Skin epidermis (tissue), 12 donors: ENCODE measurements around the gene ARID1B.

Experiments used
- H3K27ac ChIP-seq, 21 experiments: fragments of 200-600 bp; sonication (generic) in 11 of 21; one replicate each; pipeline ENCODE4 v1.5.0; 2020; ENCODE audit warnings: mild to moderate bottlenecking in 3 of 21, inconsistent platforms in 2 of 21, moderate library complexity in 2 of 21
- H3K4me3 ChIP-seq, 7 experiments: fragments of 200-600 bp; sonication (generic) in 2 of 7; one replicate each; pipeline ENCODE4 v1.5.0; 2020; ENCODE audit warnings: inconsistent platforms in 2 of 7, mild to moderate bottlenecking in 2 of 7, moderate library complexity in 1 of 7

The ARID1B gene

DNA sequence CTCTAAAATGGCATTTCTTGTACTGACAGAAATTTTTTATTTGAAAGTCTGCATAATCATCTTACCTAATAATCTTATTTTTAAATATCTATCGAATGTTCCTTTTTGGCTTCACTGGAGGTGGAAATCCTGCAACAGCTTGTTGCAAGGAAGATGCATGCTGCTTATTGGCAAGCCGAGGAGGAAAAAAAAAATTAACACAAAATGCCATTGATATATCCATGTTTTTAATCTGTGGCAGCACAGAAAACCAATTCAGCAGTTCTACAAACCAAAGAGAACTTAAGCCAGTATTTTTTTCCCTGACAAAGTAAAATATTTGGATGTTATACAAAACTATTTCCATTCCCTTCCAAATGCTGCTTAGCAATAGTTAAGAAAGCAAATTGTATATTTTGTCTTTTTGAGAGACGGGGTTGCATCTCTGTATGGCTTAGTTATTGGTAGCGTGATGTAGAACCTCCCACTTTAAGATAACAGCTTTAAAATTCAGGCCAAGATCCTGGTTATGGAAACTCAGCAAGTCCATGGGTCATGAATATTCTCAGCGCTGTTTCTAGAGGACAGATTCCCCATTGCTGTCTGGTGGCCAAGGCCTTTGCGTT, 314.8 kb downstream of the ARID1B start:
- peak overlapping the region in 1 of 21 experiments; percentile 59 for H3K27ac ChIP-seq

DNA sequence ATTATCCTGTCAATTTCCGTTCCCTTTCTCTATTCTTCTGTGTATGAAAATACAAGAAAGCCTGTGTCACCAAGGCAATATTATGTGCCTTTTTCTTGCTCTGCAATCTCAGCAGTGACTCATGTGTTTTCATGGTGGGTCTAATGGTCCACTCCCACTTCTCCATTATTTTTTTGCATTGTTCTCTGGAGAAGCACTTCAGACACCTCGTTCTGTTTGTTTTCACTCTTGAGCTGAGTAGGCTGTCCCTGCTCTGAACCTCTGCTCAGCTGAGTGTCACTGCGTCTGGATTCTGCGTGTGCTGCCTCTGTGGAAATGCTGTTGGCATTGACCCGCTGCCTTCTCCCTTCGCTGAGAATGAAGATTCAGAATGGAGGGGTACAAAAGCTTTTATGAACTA, 315.6 kb downstream of the ARID1B start:
- Histone ChIP-seq H3K4me3 (no peak overlapping the region), H3K27ac (peak overlapping the region in 1 of 21 experiments; percentile 59)

More for the DNA sequence above, 314.8 kb downstream of the ARID1B start:
- no peak overlapping the region for H3K4me3 ChIP-seq

DNA sequence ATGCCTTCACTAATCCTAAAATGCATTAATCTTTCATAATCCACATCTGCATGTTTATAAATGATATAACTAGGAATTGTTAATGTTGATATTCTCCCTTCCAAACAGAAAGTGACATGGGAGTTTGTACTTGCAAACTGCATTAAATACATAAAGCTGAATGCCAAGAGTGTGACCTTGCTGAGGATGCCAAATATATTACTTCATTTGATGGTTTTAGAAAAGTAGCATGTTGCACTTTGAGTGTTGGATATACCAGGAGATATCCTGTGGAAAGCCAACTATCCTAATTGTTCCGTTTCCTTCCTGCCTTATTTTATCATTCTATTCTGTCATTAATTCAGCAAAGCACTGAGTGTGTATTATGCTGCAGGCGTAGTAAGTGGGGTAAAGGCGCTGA, 316.4 kb downstream of the ARID1B start:
- Histone ChIP-seq H3K27ac (no peak overlapping the region), H3K4me3 (no peak overlapping the region)

DNA sequence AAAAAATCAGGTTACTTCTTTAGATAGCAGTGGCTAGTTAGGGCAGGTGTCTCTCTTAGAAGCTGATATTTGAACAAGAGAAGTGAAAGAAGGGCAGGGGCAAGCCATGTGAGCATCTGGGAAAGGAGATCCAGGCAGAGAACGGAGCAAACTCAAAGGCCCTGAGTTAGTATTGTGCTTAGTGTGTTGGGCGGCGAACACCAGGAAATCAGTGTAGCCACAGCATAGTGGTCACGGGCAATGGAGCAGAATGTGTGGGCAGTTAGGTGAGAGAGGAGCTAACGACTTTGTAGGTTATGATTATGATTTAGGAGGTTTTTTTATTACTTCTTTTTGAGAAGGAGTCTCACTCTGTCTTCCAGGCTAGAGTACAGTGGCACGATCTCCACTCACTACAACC, 316.9 kb downstream of the ARID1B start:
- Histone ChIP-seq H3K4me3 (no peak overlapping the region), H3K27ac (no peak overlapping the region)

DNA sequence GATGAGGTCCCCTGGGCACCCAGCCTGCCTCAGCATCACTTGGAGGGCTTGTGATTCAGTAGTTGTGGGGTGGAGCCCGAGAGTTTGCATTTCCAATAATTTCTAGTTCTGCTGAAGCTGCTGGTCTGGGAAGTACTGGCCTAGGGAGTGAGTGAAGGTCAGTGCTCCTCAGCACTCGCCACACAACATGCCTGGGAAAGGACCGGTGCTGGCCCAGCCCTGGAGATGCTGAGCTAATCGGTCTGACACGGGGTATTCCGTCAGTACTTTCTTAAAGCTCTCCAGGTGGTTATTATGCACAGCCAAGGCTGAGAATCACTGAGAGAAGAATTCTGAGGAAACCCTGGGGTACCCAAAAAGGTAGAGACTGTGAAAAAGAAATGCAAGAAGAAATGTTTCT, 317.9 kb downstream of the ARID1B start:
- H3K27ac ChIP-seq: no peak overlapping the region
- no peak overlapping the region for H3K4me3 ChIP-seq

DNA sequence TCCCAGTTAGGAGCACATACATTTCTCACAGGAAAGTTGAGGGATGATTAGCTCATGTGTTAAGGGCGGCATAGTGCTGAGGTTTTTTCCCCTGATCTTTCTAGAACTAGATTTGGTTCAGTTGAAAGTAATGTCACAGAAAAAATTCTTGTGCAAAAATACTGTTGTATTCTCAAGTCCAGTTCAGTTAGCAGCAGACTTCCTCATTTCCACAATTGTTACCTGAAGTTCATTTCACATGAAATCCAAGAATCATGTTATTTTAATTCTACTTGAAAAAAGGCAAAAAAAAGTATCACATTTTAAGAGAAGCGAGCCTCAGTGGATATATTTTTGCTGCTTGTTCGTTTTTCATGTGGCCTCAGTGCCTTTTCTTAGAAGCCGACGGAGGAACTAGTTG, 318.4 kb downstream of the ARID1B start:
- Histone ChIP-seq H3K4me3 (no peak overlapping the region), H3K27ac (no peak overlapping the region)

DNA sequence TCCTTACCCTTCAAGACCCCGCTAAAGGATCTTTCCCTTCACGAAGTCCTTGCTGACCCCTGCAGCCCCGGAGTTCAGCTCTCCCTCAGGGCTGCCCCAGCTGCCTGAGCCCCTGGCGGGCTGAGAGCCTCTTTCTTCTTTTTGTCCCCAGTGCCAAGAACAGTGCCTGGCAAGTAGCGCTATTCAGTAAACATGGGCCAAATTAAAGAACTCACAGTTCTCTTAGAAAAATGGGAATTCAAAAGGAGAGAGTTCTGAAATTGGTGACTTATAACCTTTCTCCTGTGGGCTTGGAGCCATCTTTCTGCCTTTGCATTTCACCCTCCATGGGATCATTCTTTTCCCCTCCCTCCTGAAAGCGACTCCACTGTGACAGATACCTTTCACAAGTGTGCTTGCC, 318.9 kb downstream of the ARID1B start:
- Histone ChIP-seq H3K27ac (peak overlapping the region in 1 of 21 experiments; percentile 41), H3K4me3 (no peak overlapping the region)

DNA sequence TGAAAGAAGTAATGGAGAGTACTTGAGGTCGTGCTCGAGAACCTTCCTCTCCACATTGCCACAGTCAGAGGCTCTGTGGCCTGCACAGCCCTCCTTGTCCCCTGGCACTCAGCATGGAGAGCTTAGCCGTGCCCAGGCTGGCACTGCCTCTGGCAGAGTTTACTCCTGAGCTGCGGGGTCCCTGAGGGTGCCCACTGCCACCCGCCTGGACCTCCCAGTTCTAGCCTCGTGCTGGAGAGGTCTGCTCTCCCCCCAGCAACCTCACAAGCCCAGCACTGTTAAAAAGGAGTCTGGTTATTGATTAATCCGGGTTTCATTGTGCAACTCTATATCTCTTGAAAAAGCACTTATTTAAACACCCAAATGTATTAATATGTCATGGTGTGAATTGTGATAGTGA, 319.3 kb downstream of the ARID1B start:
- peak overlapping the region in 1 of 21 experiments; percentile 41 for H3K27ac ChIP-seq
- H3K4me3 ChIP-seq: no peak overlapping the region

DNA sequence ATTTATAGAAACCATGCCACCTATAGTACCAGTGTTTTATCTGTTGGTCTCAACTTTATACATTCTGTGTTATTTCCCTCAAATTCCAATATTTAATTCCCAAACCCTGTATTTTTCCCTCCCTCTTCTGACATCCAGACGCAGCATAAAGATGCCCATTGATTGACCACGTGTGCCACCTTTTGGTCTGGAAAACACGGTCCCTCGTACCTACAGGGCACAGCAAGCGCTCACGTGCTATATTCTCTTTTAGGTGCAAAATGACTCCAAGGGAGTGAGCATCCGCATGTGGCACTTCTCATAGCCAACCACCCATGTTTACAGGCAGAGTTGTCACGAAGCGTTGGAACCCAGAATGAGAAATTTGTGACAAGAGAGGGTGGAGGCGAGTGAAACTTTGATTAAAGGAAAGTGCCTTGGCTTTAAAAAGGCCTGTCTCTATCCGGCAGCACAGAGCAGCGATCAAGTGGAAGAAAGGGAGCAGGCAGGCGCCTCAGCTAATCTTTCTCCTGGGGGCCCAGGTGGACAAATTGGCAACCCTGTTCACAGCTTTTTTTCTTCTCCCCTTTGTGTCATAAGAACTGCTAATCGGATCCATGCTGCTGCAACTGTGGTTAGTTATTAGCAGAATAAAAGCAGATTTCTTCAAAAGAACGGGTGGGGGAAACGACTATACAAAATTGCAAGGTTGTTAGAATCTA, 320.2 kb downstream of the ARID1B start:
- Histone ChIP-seq H3K27ac (peak overlapping the region in 2 of 21 experiments; percentile 1 to 32), H3K4me3 (no peak overlapping the region)

DNA sequence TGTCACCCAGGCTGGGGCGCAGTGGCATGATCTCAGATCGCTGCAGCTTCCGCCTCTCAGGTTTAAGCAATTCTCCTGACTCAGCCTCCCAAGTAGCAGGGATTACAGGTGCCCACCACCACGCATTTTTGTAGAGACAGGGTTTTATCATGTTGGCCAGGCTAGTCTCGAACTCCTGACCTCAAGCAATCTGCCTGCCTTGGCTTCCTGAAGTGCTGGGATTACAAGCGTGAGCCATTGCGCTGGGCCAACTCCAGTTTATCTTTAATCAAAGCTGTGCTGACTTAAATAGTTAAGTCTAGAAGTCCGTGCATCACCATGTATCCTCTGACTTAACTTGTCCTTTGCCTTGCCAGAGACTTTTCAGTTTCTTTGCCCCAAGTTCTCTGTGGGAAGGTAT, 321.8 kb downstream of the ARID1B start:
- Histone ChIP-seq H3K27ac (peak overlapping the region in 1 of 21 experiments; percentile 19), H3K4me3 (no peak overlapping the region)

DNA sequence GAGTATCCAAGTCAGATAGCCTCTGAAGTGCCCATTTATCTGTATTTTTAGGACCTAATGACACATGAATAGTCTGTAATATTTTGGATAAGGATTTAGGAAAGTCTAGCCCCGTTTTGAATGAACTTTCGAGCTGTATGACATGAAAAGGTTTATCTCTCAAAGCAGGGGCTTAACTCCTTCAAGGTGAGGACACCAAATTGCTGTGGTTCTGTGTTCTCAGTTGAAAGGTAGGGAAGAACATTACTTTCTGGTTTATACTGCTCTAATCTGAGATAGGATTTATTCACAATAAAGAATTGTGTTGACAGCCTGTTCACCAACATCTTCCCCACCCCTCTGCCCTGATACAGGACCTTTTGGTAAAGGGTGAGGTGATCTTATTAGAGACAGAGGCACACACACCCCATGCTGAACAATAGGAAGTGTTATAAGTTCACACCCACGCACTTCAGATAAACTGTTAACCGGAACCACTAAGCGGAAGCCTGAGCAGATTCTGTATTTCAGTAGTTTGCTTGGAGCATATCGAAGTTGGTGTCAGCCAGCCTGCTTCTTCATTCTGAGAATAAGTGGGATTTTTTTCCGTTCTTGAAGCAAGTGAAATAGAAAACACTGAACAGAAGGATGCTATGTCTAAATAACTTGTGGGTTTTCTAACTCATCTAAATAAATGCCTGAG, 322.9 kb downstream of the ARID1B start:
- H3K4me3 ChIP-seq: no peak overlapping the region
- peak overlapping the region in 7 of 21 experiments; percentile 5 to 78 (median 24) for H3K27ac ChIP-seq

DNA sequence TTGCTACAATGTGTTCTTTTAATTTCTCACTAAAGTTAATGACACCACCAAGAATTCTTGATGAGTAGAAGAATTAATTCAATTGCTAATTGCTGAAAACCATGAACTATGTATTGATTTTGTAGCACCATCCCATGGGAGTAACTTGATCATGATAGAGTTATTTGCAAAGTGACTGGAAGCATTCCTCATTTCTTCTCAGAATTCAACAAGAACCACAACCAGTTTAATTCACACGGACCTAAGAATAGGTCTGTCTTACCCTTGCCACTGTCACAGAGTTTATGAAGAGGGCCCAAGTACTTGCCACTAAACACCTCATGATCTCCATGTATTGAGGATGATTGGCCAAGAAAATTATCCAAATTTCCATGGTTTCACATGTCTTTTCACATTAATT, 324.0 kb downstream of the ARID1B start:
- peak overlapping the region in 1 of 21 experiments; percentile 78 for H3K27ac ChIP-seq
- H3K4me3 ChIP-seq: no peak overlapping the region

DNA sequence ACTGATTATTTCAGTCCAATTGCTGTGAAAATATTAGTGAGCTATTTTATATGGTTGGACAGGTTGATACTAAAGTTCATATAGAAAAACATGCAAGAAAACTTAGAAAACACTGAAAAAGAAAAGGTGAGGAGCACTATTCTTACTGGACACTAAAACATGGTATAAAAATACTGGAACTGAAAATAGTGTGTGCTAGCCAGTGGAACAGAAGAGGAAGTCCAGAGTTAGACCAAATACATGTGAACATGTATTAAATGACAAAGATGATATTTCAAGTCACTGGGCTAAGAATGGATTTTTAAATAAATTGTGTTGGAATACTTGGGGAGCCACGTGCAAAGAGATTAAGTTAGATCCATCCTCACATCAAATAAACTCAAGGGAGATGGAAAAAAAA, 327.6 kb downstream of the ARID1B start:
- Histone ChIP-seq H3K4me3 (no peak overlapping the region), H3K27ac (no peak overlapping the region)

DNA sequence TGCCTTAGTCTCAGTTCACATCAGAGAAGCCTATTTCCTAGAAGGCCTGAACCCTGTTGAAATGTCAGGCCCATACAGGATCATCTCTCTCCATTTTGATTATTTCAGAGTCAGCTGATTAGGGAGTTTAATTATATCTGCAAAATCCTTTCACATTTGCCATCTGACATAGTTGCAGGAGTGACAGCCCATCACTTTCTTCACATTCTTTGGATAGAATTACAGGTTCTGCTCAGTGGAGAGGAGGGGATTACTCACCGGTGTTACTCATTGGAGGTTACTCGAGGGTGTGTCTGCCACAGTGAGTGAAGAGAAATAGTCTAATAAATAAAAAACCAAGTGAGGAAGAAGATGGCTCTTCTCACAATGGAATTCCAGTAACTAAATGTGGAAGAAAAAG, 329.3 kb downstream of the ARID1B start:
- no peak overlapping the region for H3K4me3 ChIP-seq
- H3K27ac ChIP-seq: peak overlapping the region in 2 of 21 experiments; percentile 5 to 56

DNA sequence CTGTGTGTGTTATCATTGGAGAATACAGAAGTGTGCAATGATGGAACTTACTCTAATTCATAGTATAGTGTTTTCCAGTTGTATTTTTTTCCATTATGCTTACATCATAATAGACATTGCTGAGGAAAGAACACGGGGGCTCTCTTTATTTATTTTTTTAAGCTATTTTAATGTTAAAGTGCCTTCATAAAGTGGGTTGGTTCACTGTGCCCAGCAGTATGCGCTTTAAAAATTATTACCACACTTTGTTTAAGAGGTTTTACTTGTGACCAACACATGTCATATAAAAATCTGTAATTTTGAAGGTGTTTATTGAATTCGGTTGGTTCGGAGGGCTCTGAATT, 330.4 kb downstream of the ARID1B start:
- no peak overlapping the region for H3K4me3 ChIP-seq
- peak overlapping the region in 5 of 21 experiments; percentile 15 to 75 (median 53) for H3K27ac ChIP-seq

DNA sequence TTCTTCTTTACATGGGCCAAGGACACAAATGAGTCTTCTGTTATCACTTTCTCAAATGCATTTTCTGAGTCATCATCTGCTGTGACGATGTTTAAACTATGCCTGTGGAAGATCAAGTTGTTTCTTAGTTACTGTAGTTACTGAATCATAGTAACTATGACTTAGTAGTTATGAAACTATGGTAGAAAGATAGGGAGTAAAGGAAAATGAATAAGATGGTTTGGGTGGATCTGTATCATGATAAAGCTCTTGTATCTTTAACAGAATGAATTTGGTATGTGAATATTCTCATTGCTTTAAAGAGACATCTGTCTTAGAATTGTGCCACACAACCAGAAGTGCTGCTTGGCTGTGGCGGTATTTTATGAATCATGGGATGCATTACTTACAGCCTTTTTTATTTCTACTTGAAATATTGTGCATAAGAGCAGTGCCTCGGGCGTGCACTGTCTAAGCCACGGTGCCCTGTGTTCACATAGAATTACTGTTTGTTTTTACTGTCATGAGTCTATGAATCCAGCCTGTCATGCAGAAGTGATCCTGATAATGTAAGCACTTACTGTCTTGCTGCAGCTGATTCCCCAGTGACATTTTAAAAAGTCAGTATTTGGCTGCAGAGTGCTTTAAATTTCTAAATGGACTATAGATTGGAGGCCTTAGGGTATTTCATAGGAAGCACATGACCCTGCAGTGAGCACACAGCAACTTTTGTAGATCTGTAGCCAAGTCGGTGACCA, 330.9 kb downstream of the ARID1B start:
- H3K27ac ChIP-seq: peak overlapping the region in 12 of 21 experiments; percentile 2 to 75 (median 26)
- H3K4me3 ChIP-seq: no peak overlapping the region

DNA sequence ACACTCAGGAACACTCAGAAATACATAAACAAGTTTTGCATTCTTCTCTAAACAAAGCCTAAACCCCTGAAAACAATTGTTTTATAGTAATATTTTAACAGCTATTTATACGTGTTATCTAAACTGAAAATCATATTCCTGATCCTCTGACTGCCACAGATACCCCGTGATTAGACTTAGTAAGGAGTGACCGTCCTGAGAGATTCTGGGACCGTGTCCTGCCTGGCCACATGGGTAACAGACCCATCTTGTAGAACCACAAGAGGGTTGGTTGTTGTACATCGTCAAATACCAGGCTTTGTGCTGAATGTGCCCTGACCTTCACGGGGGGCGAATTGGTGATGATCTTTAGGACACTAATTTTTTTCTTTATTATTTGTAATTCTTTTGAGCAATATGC, 331.7 kb downstream of the ARID1B start:
- peak overlapping the region in 10 of 21 experiments; percentile 0 to 75 (median 32) for H3K27ac ChIP-seq
- H3K4me3 ChIP-seq: no peak overlapping the region

DNA sequence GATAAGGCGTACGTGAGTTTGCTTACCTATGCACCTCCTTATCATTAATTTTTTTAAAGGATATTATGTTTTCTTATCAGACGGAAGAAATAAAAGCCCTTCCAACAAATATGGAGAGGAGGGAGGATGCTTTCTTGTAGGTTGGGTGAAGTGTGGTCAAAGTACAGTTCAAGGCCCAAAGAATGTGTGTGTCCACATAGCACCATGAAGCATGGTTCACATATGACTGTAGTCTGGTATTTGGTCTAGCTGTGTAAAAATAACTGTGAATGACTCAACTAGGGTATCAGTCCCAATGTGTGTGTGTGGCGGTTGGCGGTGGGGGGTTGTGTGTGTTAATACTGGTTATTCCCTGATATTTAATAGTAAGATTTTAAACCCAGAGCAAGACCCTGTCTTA, 333.4 kb downstream of the ARID1B start:
- Histone ChIP-seq H3K27ac (no peak overlapping the region), H3K4me3 (no peak overlapping the region)

DNA sequence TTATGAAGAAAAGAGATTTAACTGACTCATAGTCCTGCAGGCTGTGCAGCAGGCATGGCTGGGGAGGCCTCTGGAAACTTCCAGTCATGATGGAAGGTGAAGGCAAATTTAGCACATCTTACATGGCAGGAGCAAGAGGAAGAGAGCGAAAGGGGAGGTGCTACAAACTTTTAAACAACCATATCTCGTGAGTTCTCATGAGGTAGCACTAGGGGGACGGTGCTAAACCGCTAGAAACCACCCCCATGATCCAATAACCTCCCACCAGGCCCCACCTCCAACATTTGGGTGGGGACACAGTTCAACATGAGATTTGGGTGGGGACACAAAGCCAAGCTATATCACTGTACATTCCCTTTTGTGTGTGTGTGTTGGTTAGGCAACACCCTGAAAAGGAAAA, 336.2 kb downstream of the ARID1B start:
- no peak overlapping the region for H3K4me3 ChIP-seq

DNA sequence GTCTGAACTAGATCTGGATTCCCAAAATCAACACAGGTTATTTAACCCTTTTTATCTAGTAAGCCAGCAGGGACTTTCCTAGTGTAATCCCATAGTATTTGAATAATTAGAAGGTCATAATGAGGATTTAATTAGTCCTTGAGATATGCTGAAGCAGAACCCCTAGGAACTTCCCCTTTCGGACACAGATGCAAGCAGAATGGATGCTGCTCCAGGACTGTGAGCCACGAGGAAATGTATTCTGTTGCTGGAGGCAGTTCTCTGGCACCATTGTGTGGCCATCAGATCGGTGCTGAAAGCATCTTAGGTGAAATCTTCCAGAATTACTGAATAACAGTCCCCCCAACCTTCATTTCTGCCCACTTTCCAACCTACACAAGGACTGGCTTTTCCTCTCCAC, 339.2 kb downstream of the ARID1B start:
- Histone ChIP-seq H3K27ac (no peak overlapping the region), H3K4me3 (no peak overlapping the region)

More for the DNA sequence above, 336.2 kb downstream of the ARID1B start:
- no peak overlapping the region for H3K27ac ChIP-seq
